ENCODE data around the gene HTT.

DNA sequence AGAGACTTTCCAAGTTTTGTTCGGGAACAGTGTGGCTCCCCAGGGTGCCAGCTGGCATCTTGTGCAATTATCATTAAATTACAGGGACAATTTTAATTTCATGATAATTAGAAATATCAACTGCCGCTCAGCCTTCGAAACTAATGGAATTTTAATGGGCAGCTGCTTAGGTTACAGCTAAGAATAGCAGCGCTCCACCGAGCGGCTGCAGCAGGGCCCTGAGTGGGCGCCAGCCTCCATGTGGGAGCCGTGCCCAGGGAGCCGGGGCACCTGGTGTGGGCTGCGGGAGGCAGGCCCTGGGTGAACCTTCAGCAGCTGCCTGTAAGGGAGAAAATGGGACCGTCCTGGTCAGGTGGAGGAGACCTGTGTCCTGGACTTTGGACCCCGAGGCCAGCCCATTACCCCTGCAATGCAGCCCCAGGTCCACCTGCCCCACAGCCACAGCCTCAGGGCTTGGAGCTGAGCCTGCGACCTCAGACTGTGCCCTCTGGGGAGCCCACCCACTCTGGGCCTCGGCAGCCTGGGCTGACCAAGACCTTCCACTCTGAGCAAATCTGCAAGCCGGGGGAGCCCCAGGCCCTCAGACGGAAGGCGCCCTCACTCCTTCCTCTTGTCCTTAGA is 195.6 kb downstream of the HTT start:
- TF ChIP-seq HMGXB4 (CRISPR knock-in tag; IDR thresholded peaks at IDR 0.05; ENCODE audit: borderline replicate concordance in 1 of 2, low read depth in 1 of 2) (no peak), TP53 (CRISPR knock-in tag; conservative IDR thresholded peaks at IDR 0.05) (no peak), EZH2 (conservative IDR thresholded peaks at IDR 0.05; ENCODE audit: low read depth, low read length) (no peak), JUND (CRISPR knock-in tag; IDR thresholded peaks at IDR 0.05) (no peak)
- TF ChIP-seq, protein P1, sequence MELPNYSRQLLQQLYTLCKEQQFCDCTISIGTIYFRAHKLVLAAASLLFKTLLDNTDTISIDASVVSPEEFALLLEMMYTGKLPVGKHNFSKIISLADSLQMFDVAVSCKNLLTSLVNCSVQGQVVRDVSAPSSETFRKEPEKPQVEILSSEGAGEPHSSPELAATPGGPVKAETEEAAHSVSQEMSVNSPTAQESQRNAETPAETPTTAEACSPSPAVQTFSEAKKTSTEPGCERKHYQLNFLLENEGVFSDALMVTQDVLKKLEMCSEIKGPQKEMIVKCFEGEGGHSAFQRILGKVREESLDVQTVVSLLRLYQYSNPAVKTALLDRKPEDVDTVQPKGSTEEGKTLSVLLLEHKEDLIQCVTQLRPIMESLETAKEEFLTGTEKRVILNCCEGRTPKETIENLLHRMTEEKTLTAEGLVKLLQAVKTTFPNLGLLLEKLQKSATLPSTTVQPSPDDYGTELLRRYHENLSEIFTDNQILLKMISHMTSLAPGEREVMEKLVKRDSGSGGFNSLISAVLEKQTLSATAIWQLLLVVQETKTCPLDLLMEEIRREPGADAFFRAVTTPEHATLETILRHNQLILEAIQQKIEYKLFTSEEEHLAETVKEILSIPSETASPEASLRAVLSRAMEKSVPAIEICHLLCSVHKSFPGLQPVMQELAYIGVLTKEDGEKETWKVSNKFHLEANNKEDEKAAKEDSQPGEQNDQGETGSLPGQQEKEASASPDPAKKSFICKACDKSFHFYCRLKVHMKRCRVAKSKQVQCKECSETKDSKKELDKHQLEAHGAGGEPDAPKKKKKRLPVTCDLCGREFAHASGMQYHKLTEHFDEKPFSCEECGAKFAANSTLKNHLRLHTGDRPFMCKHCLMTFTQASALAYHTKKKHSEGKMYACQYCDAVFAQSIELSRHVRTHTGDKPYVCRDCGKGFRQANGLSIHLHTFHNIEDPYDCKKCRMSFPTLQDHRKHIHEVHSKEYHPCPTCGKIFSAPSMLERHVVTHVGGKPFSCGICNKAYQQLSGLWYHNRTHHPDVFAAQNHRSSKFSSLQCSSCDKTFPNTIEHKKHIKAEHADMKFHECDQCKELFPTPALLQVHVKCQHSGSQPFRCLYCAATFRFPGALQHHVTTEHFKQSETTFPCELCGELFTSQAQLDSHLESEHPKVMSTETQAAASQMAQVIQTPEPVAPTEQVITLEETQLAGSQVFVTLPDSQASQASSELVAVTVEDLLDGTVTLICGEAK (IDR thresholded peaks at IDR 0.05), result no peak
- TF ChIP-seq, protein P1 (CRISPR knock-in tag; IDR thresholded peaks at IDR 0.05), result no peak

All from HepG2 (cell line).